Osteoblast (primary cell): ENCODE results near the gene KRT14. TPM values are rescaled to one million over a fixed set of nuclear protein-coding genes. Genes with fewer than 3 reads are reported as not detected.

Source experiments
- DNase-seq: peaks from one replicate; pipeline ENCODE4 v3.0.0; 2011; ENCODE audit warnings: low spot score, mixed read lengths; ENCODE audit not compliant: insufficient read length; ENCODE audit errors: missing footprints
- H2AFZ ChIP-seq: 2 replicates; pipeline ENCODE4 v1.6.0; 2011; ENCODE audit warnings: mild to moderate bottlenecking, low read length
- H3K27ac ChIP-seq: 2 replicates; pipeline ENCODE4 v1.5.1; 2011; ENCODE audit warnings: mild to moderate bottlenecking, low read depth, low read length, moderate library complexity
- H3K27me3 ChIP-seq: 2 replicates; pipeline ENCODE4 v1.6.0; 2012; ENCODE audit warnings: mild to moderate bottlenecking, control low read depth, inconsistent platforms, low read length, moderate library complexity; ENCODE audit not compliant: insufficient read depth
- H3K36me3 ChIP-seq: 2 replicates; pipeline ENCODE4 v1.5.1; 2011; ENCODE audit warnings: mild to moderate bottlenecking, low read length, control low read depth, moderate library complexity; ENCODE audit not compliant: insufficient read depth
- H3K4me1 ChIP-seq: 2 replicates; pipeline ENCODE4 v1.5.1; 2011; ENCODE audit warnings: mild to moderate bottlenecking, low read length, control low read depth, moderate library complexity; ENCODE audit not compliant: insufficient read depth
- H3K4me2 ChIP-seq: 2 replicates; pipeline ENCODE4 v1.6.0; 2011; ENCODE audit warnings: mild to moderate bottlenecking, low read length; ENCODE audit not compliant: insufficient read depth
- H3K4me3 ChIP-seq: fragments of 200-600 bp; sonication (generic); 3 replicates; pipeline ENCODE4 v1.5.1; 2012; ENCODE audit warnings: mild to moderate bottlenecking, low read length, inconsistent platforms; ENCODE audit not compliant: insufficient read depth
- H3K79me2 ChIP-seq: 2 replicates; pipeline ENCODE4 v1.6.0; 2012; ENCODE audit warnings: mild to moderate bottlenecking, low read length, control low read depth, inconsistent platforms; ENCODE audit not compliant: insufficient read depth
- H3K9me3 ChIP-seq: 2 replicates; pipeline ENCODE4 v1.5.1; 2011; ENCODE audit warnings: low read depth, low read length, control low read depth
- H4K20me1 ChIP-seq: 2 replicates; pipeline ENCODE4 v1.6.0; 2012; ENCODE audit warnings: mild to moderate bottlenecking, low read length, control low read depth; ENCODE audit not compliant: insufficient read depth
- CTCF ChIP-seq: IDR thresholded peaks from 2 replicates; pipeline ENCODE4 v1.5.1; 2011; ENCODE audit warnings: mild to moderate bottlenecking, low read depth, low read length, moderate library complexity; ENCODE audit errors: extremely low read depth
- total RNA-seq: library from RNA; depleted of rRNA; stranded (reverse); fragments of >200 nt; gene quantifications from 2 replicates; pipeline ENCODE4 v1.2.3, GENCODE V29; 2012

The KRT14 gene
- total RNA-seq, 1 donor = 12.3 TPM

DNA sequence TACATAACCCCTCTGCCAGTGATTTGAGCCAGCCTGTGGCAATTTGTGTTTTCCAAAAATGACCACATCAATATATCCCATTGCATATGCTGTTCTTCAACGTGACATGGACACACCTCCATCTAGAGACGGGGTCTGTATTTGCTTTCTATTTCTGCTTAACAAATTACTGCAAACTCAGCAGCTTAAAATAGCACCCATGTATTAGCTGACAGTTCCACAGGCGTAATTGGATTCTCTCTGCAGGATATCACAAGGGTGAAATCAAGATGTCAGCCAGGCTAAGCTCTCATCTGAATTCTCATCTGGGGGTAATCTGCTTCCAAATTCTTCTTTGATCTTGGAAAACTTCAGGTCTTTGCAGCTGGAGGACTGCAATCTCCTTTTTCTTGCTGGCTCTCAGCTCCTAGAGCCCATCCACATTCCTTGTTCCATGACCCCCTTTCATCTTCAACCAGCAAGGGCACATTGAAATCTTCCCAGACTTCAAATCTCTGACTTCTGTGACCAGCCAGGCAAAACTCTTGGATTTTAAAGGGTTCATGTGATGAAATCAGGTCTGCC, 23.0 kb downstream of the KRT14 start:
- TF ChIP-seq CTCF = no peak
- Histone ChIP-seq H3K4me2 (no peak overlapping the region), H3K4me3 (no peak overlapping the region), H2AFZ (no peak overlapping the region), H3K27ac (no peak overlapping the region), H4K20me1 (no peaks in the 10 kb centered on the region), H3K4me1 (peaks cover 12% of the 10 kb centered on the region), H3K79me2 (no peaks in the 10 kb centered on the region), H3K36me3 (no peaks in the 10 kb centered on the region), H3K9me3 (no peaks in the 10 kb centered on the region), H3K27me3 (peaks cover 44% of the 10 kb centered on the region)
- no peak for DNase-seq

- no peak overlapping the region for H3K27ac ChIP-seq
- H3K79me2 ChIP-seq = no peaks in the 10 kb centered on the region
- H3K9me3 ChIP-seq = no peaks in the 10 kb centered on the region
- peaks cover 12% of the 10 kb centered on the region for H3K4me1 ChIP-seq
- TF ChIP-seq CTCF = no peak
- H3K27me3 ChIP-seq = peaks cover 41% of the 10 kb centered on the region
- H3K36me3 ChIP-seq = no peaks in the 10 kb centered on the region
- H2AFZ ChIP-seq = no peak overlapping the region
- H4K20me1 ChIP-seq = no peaks in the 10 kb centered on the region
- no peak overlapping the region for H3K4me2 ChIP-seq
- H3K4me3 ChIP-seq = no peak overlapping the region
- DNase-seq = no peak
Observed at GRCh38 chr17:41561554-41561953, 25.1 kb downstream of the KRT14 start.

DNA sequence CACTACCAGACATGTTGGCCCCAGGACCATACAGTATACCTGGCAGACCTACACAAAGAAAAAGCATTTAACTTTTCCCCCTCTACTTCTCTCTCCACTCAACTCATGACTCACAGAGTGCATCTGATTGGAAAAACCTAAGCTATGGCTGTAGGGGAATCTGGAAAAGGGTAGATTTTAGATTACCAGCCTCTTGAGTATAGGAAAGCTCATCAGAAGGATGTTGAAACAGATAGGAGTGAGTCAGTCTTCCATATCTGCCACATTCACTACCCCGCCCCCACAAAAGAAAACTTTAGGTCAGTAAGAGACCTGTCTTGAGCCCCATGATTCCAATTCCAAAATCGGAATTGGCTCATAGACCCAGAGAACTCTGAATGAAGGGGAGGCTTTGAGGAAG, 27.1 kb downstream of the KRT14 start:
- Histone ChIP-seq H3K4me3 (no peak overlapping the region), H3K27me3 (peaks cover 32% of the 10 kb centered on the region), H3K4me2 (no peak overlapping the region), H3K9me3 (no peaks in the 10 kb centered on the region), H3K4me1 (peaks cover 12% of the 10 kb centered on the region), H3K36me3 (no peaks in the 10 kb centered on the region), H2AFZ (no peak overlapping the region), H3K79me2 (no peaks in the 10 kb centered on the region), H3K27ac (no peak overlapping the region), H4K20me1 (no peaks in the 10 kb centered on the region)
- no peak for DNase-seq
- TF ChIP-seq CTCF = no peak

DNA sequence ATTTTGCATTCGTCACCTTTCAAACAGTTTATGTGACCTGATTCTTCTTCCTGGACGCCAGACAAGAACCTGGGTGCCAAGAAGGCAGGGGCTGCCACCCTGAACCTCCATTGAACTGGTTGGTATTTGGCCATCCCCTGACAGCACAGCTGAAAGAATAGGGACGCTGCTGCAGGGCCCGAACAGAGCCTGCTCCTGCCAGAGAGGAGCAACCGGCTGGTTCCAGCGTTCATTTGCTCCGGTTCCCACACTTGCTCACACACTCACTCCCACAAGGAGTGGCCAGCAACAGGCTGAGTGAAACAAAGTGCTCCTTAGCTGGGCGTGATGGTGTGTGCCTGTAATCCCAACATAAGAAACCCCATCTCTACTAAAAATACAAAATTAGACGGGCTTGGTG, 29.8 kb downstream of the KRT14 start:
- Histone ChIP-seq H3K27ac (no peak overlapping the region), H3K9me3 (no peaks in the 10 kb centered on the region), H3K79me2 (no peaks in the 10 kb centered on the region), H3K4me1 (peaks cover 19% of the 10 kb centered on the region), H3K36me3 (no peaks in the 10 kb centered on the region), H4K20me1 (no peaks in the 10 kb centered on the region), H3K4me2 (no peak overlapping the region), H3K4me3 (no peak overlapping the region), H3K27me3 (peaks cover 15% of the 10 kb centered on the region), H2AFZ (no peak overlapping the region)
- DNase-seq = no peak
- TF ChIP-seq CTCF = no peak
